IMR-90 (cell line): ENCODE measurements around the gene OGFOD2. TPM values are rescaled to one million over a fixed set of nuclear protein-coding genes. Genes with fewer than 3 reads are reported as not detected.

ENCODE experiments used
- ATAC-seq: fragments of 200-7000 bp; cut with Tn5 transposase; 2 replicates; pipeline ENCODE4 v1.9.1; 2020; ENCODE audit warnings: low read depth, mild to moderate bottlenecking, moderate library complexity
- BruUV-seq: library from RNA; stranded (reverse); fragments of 400-500 nt; replicated peaks from 2 replicates; lab custom pipeline; 2021; lab: Mats Ljungman, UMichigan
- CTCF ChIA-PET: fragments of 300-600 bp; formaldehyde crosslinking; extraction: SDS; loops from one replicate; lab custom pipeline; 2021; ENCODE audit warnings: antibody characterized with exemption; lab: Yijun Ruan, JAX
- POLR2A ChIA-PET: fragments of 300-600 bp; sonication (Branson Sonifier 250); formaldehyde crosslinking; loops from one replicate; lab custom pipeline; 2022; ENCODE audit warnings: antibody characterized with exemption; ENCODE audit not compliant: unreplicated experiment; lab: Charles Lee
- DNase-seq: peaks from one replicate; pipeline ENCODE4 v3.0.0; 2013
- H2AFZ ChIP-seq: replicated peaks from 2 replicates; pipeline ENCODE3; 2013; ENCODE audit warnings: low read length, mild to moderate bottlenecking; ENCODE audit not compliant: poor library complexity
- H2AK5ac ChIP-seq: 2 replicates; pipeline ENCODE4 v1.6.1; 2013; ENCODE audit warnings: low read depth, low read length, inconsistent platforms
- H2AK9ac ChIP-seq: replicated peaks from 2 replicates; pipeline ENCODE3; 2013; ENCODE audit warnings: mild to moderate bottlenecking, low read depth, low read length, moderate library complexity; ENCODE audit not compliant: poor library complexity
- H2BK120ac ChIP-seq: 2 replicates; pipeline ENCODE4 v1.6.1; 2013; ENCODE audit warnings: low read depth, low read length, inconsistent platforms
- H2BK15ac ChIP-seq: 3 replicates; pipeline ENCODE4 v1.6.1; 2013; ENCODE audit warnings: low read depth, low read length, inconsistent platforms
- H2BK20ac ChIP-seq: 2 replicates; pipeline ENCODE4 v1.6.1; 2013; ENCODE audit warnings: low read depth, mild to moderate bottlenecking, inconsistent platforms, low read length, moderate library complexity
- H2BK5ac ChIP-seq: 2 replicates; pipeline ENCODE4 v1.6.1; 2013; ENCODE audit warnings: mild to moderate bottlenecking, low read depth, low read length, inconsistent platforms; ENCODE audit not compliant: poor library complexity, severe bottlenecking
- H3K14ac ChIP-seq: replicated peaks from 2 replicates; pipeline ENCODE4 v1.6.1; 2013; ENCODE audit warnings: low read depth, low read length, inconsistent platforms
- H3K18ac ChIP-seq: 2 replicates; pipeline ENCODE4 v1.6.1; 2013; ENCODE audit warnings: low read depth, low read length, control low read depth
- H3K23ac ChIP-seq: 2 replicates; pipeline ENCODE4 v1.6.1; 2013; ENCODE audit warnings: low read depth, low read length, inconsistent platforms
- H3K27ac ChIP-seq: 2 replicates; pipeline ENCODE4 v1.5.1; 2013; ENCODE audit warnings: mild to moderate bottlenecking, control low read depth, low read length; ENCODE audit not compliant: insufficient read depth
- H3K27me3 ChIP-seq: 2 replicates; pipeline ENCODE4 v1.6.1; 2013; ENCODE audit warnings: low read length; ENCODE audit not compliant: control insufficient read depth, insufficient read depth
- H3K36me3 ChIP-seq: 2 replicates; pipeline ENCODE4 v1.6.1; 2013; ENCODE audit warnings: low read length, mixed read lengths; ENCODE audit not compliant: control insufficient read depth, insufficient read depth
- H3K4ac ChIP-seq: 2 replicates; pipeline ENCODE4 v1.6.1; 2013; ENCODE audit warnings: low read depth, low read length, inconsistent platforms
- H3K4me1 ChIP-seq: 2 replicates; pipeline ENCODE4 v1.6.1; 2013; ENCODE audit warnings: low read length, mixed read lengths; ENCODE audit not compliant: control insufficient read depth, insufficient read depth
- H3K4me2 ChIP-seq: 2 replicates; pipeline ENCODE4 v1.6.1; 2013; ENCODE audit warnings: low read depth, mild to moderate bottlenecking, control low read depth, low read length, moderate library complexity
- H3K4me3 ChIP-seq: 2 replicates; pipeline ENCODE4 v1.5.1; 2013; ENCODE audit warnings: low read depth, mild to moderate bottlenecking, control low read depth, low read length, moderate library complexity; ENCODE audit not compliant: insufficient read depth
- H3K56ac ChIP-seq: 2 replicates; pipeline ENCODE4 v1.6.1; 2013; ENCODE audit warnings: low read length, inconsistent platforms; ENCODE audit not compliant: insufficient read depth; ENCODE audit errors: extremely low read depth
- H3K79me1 ChIP-seq, 2 experiments: 2 replicates each; pipeline ENCODE4 v1.6.1; 2013; ENCODE audit warnings: low read length in 2 of 2, inconsistent platforms in 1 of 2, low read depth in 1 of 2
- H3K9ac ChIP-seq: 2 replicates; pipeline ENCODE4 v1.6.1; 2013; ENCODE audit warnings: low read depth, low read length, control low read depth
- H3K9me1 ChIP-seq: 2 replicates; pipeline ENCODE4 v1.6.1; 2013; ENCODE audit warnings: low read length, inconsistent platforms; ENCODE audit not compliant: insufficient read depth
- H3K9me3 ChIP-seq: 2 replicates; pipeline ENCODE4 v1.6.1; 2013; ENCODE audit warnings: low read length; ENCODE audit not compliant: control insufficient read depth, insufficient read depth
- H4K20me1 ChIP-seq: 2 replicates; pipeline ENCODE4 v1.6.1; 2013; ENCODE audit warnings: low read length, inconsistent platforms; ENCODE audit not compliant: insufficient read depth
- H4K5ac ChIP-seq: 2 replicates; pipeline ENCODE4 v1.6.1; 2013; ENCODE audit warnings: mild to moderate bottlenecking, low read depth, low read length, control low read depth
- H4K8ac ChIP-seq, 2 experiments: 2 replicates each; pipeline ENCODE4 v1.6.1; 2013; ENCODE audit warnings: low read depth in 2 of 2, low read length in 2 of 2, control low read depth in 1 of 2, inconsistent platforms in 1 of 2
- H4K91ac ChIP-seq: 2 replicates; pipeline ENCODE4 v1.6.1; 2013; ENCODE audit warnings: low read depth, low read length, inconsistent platforms; ENCODE audit not compliant: insufficient read depth
- BHLHE40 ChIP-seq: fragments of 150-350 bp; IDR thresholded peaks from 2 replicates; pipeline ENCODE4 v1.6.1; 2016; ENCODE audit warnings: mild to moderate bottlenecking, low read depth, low read length
- CHD1 ChIP-seq: IDR thresholded peaks from 2 replicates; pipeline ENCODE4 v1.6.1; 2012; ENCODE audit warnings: low read depth, low read length, improper control_type of control experiment
- CTCF ChIP-seq: conservative IDR thresholded peaks from 2 replicates; pipeline ENCODE4 v1.5.1; 2012; ENCODE audit warnings: mild to moderate bottlenecking, low read depth, low read length, improper control_type of control experiment
- FOS ChIP-seq: fragments of 150-350 bp; IDR thresholded peaks from 2 replicates; pipeline ENCODE4 v1.6.1; 2016; ENCODE audit warnings: low read depth, low read length
- MAZ ChIP-seq: IDR thresholded peaks from 2 replicates; pipeline ENCODE4 v1.6.1; 2012; ENCODE audit warnings: low read depth, mild to moderate bottlenecking, low read length, improper control_type of control experiment, moderate library complexity, borderline replicate concordance
- NFE2L2 ChIP-seq: fragments of 150-350 bp; IDR thresholded peaks from 2 replicates; pipeline ENCODE4 v1.6.1; 2016; ENCODE audit warnings: low read depth, mild to moderate bottlenecking, low read length
- POLR2A ChIP-seq: IDR thresholded peaks from 2 replicates; pipeline ENCODE4 v1.6.1; 2012; ENCODE audit warnings: mild to moderate bottlenecking, low read depth, low read length
- RAD21 ChIP-seq: IDR thresholded peaks from 2 replicates; pipeline ENCODE4 v1.6.1; 2012; ENCODE audit warnings: low read length, improper control_type of control experiment
- RCOR1 ChIP-seq: IDR thresholded peaks from 2 replicates; pipeline ENCODE4 v1.6.1; 2012; ENCODE audit warnings: mild to moderate bottlenecking, low read length, improper control_type of control experiment; ENCODE audit not compliant: insufficient replicate concordance
- RFX5 ChIP-seq: IDR thresholded peaks from 2 replicates; pipeline ENCODE4 v1.8.0; 2012; ENCODE audit warnings: low read depth, mild to moderate bottlenecking, low read length, moderate library complexity
- USF2 ChIP-seq: fragments of 150-350 bp; IDR thresholded peaks from 2 replicates; pipeline ENCODE4 v1.6.1; 2017; ENCODE audit warnings: mild to moderate bottlenecking, antibody characterized with exemption, low read length, low read depth
- WGBS, 2 experiments: methylation state at CpG; one replicate each; pipeline versions ENCODE4 v1.1.5 to v1.1.7; 2013; ENCODE audit warnings: missing lambda C conversion rate in 2 of 2; ENCODE audit not compliant: insufficient read length in 1 of 2; ENCODE audit errors: extremely low coverage in 2 of 2; 5-methylcytosine and 5-hydroxymethylcytosine counted together
- dilution Hi-C: fragments of 300-500 bp; cut with HindIII; formaldehyde crosslinking; loops from one replicate; pipeline ENCODE4 v1.14.3; 2018; ENCODE audit warnings: low sequenced_read_pairs; ENCODE audit not compliant: unreplicated experiment
- in situ Hi-C: fragments of 300-500 bp; cut with MboI; formaldehyde crosslinking; loops from 3 replicates; pipeline ENCODE4 v1.14.3; 2019; ENCODE audit warnings: low sequenced_read_pairs, inconsistent platforms, mixed read lengths
- intact Hi-C: fragments of 100-400 bp; cut with micrococcal nuclease; formaldehyde crosslinking; loops from 2 replicates; pipeline ENCODE4 v1.10.0; 2022
- polyA plus RNA-seq, 3 experiments: library from polyadenylated mRNA; depleted of rRNA; stranded (reverse); fragments of >200 nt; gene quantifications; 2 replicates each; pipeline ENCODE4 v1.2.3, GENCODE V29; 2012; ENCODE audit warnings: low replicate concordance in 1 of 3
- total RNA-seq: library from RNA; depleted of rRNA; stranded (reverse); fragments of >200 nt; gene quantifications from 2 replicates; pipeline ENCODE4 v1.2.3, GENCODE V29; 2012

OGFOD2 gene
- total and polyA plus RNA-seq, 2 of the 4 experiments (the other 2 are of a cell fraction) = 4.3 to 18.2 TPM

- dilution Hi-C loops = loop anchor here (25.0 kb wide), 1 partner anchor 249 kb away; the partner anchor contains the start of genes MPHOSPH9 and MTRFR
- H3K9me3 ChIP-seq = no peaks in the 10 kb centered on the region
- H3K23ac ChIP-seq = no peak overlapping the region
- H2BK20ac ChIP-seq = no peak overlapping the region
- H2AFZ ChIP-seq = no peak overlapping the region
- TF ChIP-seq USF2 (no peak), CHD1 (no peak), RCOR1 (no peak), RAD21 (no peak), FOS (no peak), MAZ (no peak), BHLHE40 (no peak), NFE2L2 (no peak), RFX5 (no peak), POLR2A (no peak), CTCF (no peak)
- peaks cover 4 to 13% of the 10 kb centered on the region in 2 experiments; a peak in 2 of 4 replicates for H3K79me1 ChIP-seq
- H3K4me3 ChIP-seq = no peak overlapping the region
- no peak overlapping the region for H2BK120ac ChIP-seq
- POLR2A ChIA-PET = interaction anchor here (0.6 kb wide), 1 partner anchor 237 kb away, joined by 3 read pairs; no protein-coding TSS in a partner anchor
- no peak overlapping the region for H2AK9ac ChIP-seq
- H3K4me2 ChIP-seq = no peak overlapping the region
- ATAC-seq (no peak), DNase-seq (no peak)
- peaks cover 10% of the 10 kb centered on the region; the same call in 1 of the 2 replicates for H3K9me1 ChIP-seq
- H4K20me1 ChIP-seq = peaks cover 4% of the 10 kb centered on the region; the same call in 1 of the 2 replicates
- H2BK15ac ChIP-seq = no peak overlapping the region
- peaks cover 43% of the 10 kb centered on the region for H3K36me3 ChIP-seq
- no peak overlapping the region for H3K14ac ChIP-seq
- H4K91ac ChIP-seq = no peak overlapping the region
- intact Hi-C loops = no loop called here
- H2BK5ac ChIP-seq = no peak overlapping the region
- peaks cover 11% of the 10 kb centered on the region for H3K4me1 ChIP-seq
- no peak overlapping the region for H3K27ac ChIP-seq
- H3K18ac ChIP-seq = no peak overlapping the region
- no TSS peak for BruUV-seq
- CTCF ChIA-PET = no interaction called here
- WGBS, 2 experiments = 84% methylated on average over 4 of the region's 13 CpGs; no CpG with 5 or more reads in 1 of the 2 experiments
- H3K56ac ChIP-seq = no peak overlapping the region
- no peak overlapping the region for H3K9ac ChIP-seq
- in situ Hi-C loops = loop anchor here (10.0 kb wide), 1 partner anchor 157 kb away; no protein-coding TSS in a partner anchor
- H3K4ac ChIP-seq = no peak overlapping the region
- H4K5ac ChIP-seq = no peak overlapping the region
- no peak overlapping the region for H4K8ac ChIP-seq
- no peaks in the 10 kb centered on the region for H3K27me3 ChIP-seq
- H2AK5ac ChIP-seq = no peak overlapping the region
Measured at GRCh38 chr12:122988036-122988435, 13.0 kb downstream of the OGFOD2 start.
